ENCODE results near the gene GABRR2. TPM values are rescaled to one million over a fixed set of nuclear protein-coding genes. Genes with fewer than 3 reads are reported as not detected.
"Not testable (repeated sequence)": the region's sequence is repeated elsewhere in the genome, so short reads cannot be mapped to it uniquely, and the experiment has no call there.

Gene GABRR2
- total and polyA plus RNA-seq, 7 experiments from 2014 or later = 0.40 to 1.9 (median 1.5) TPM; not detected in 2

DNA sequence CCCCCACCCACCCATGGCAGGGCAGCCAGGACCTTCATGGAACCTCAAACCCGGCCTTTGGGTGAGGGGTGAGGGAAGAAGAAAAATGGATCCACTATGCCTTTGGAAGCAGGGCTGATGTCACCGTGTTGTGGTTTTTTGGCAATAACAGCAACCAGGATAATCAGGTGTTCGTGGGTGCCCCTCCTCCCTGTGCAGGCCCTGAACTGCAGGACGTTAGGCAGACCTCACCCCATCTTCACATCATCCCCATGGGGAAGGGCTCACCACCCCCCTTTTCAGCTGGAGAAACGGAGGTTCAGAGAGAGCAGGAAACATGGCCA is 3.6 kb downstream of the GABRR2 start:
- ChIA-PET CTCF (no interaction called here), POLR2A (no interaction called here)
- intact Hi-C loops (cut with micrococcal nuclease) = no loop called here
- H3K4me3 ChIP-seq (ENCODE audit: low read length) = no peak overlapping the region
- DNase-seq = no peak
- H3K27ac ChIP-seq (ENCODE audit: low read depth, low read length) = no peak overlapping the region
- H3K36me3 Mint-ChIP-seq = peaks cover 0 to 14% (median 5%) of the 10 kb centered on the region in 5 donors
- ATAC-seq = no peak
- H3K27me3 ChIP-seq (ENCODE audit: control insufficient read depth in 2 of 2, insufficient read depth in 2 of 2, low read length in 2 of 2) = no peaks in the 10 kb centered on the region
- no peak overlapping the region for H3K27ac Mint-ChIP-seq
- no peaks in the 10 kb centered on the region for H3K4me1 ChIP-seq (ENCODE audit: control insufficient read depth in 2 of 2, insufficient read depth in 2 of 2, low read length in 2 of 2)
- peaks cover 0 to 8% (median 0%) of the 10 kb centered on the region in 5 donors for H3K27me3 Mint-ChIP-seq
- no peaks in the 10 kb centered on the region for H3K9me3 ChIP-seq (ENCODE audit: control insufficient read depth in 2 of 3, low read length in 3 of 3)
- no peaks in the 10 kb centered on the region for H3K36me3 ChIP-seq (ENCODE audit: control insufficient read depth in 2 of 3, insufficient read depth in 3 of 3, low read length in 3 of 3)
- no peaks in the 10 kb centered on the region for H3K9me3 Mint-ChIP-seq
- no peak overlapping the region for H3K4me3 Mint-ChIP-seq
- H3K4me1 Mint-ChIP-seq = peaks cover 0 to 11% (median 0%) of the 10 kb centered on the region in 7 donors

GRCh38 chr6:89310929-89311328 is 4.2 kb downstream of the GABRR2 start:
- ChIA-PET CTCF (no interaction called here), POLR2A (no interaction called here)
- Histone ChIP-seq H3K27me3 (ENCODE audit: control insufficient read depth in 2 of 2, insufficient read depth in 2 of 2, low read length in 2 of 2) (no peaks in the 10 kb centered on the region), H3K36me3 (ENCODE audit: control insufficient read depth in 2 of 3, insufficient read depth in 3 of 3, low read length in 3 of 3) (no peaks in the 10 kb centered on the region), H3K9me3 (ENCODE audit: control insufficient read depth in 2 of 3, low read length in 3 of 3) (no peaks in the 10 kb centered on the region), H3K4me3 (ENCODE audit: low read length) (no peak overlapping the region), H3K4me1 (ENCODE audit: control insufficient read depth in 2 of 2, insufficient read depth in 2 of 2, low read length in 2 of 2) (no peaks in the 10 kb centered on the region), H3K27ac (ENCODE audit: low read depth, low read length) (no peak overlapping the region)
- Mint-ChIP-seq H3K9me3 (no peaks in the 10 kb centered on the region), H3K4me1 (peaks cover 0 to 11% (median 0%) of the 10 kb centered on the region in 7 donors), H3K4me3 (no peak overlapping the region), H3K36me3 (peaks cover 0 to 10% (median 2%) of the 10 kb centered on the region in 5 donors), H3K27me3 (peaks cover 0 to 8% (median 0%) of the 10 kb centered on the region in 5 donors), H3K27ac (no peak overlapping the region)
- intact Hi-C loops (cut with micrococcal nuclease) = no loop called here
- ATAC-seq (no peak), DNase-seq (no peak)

DNA sequence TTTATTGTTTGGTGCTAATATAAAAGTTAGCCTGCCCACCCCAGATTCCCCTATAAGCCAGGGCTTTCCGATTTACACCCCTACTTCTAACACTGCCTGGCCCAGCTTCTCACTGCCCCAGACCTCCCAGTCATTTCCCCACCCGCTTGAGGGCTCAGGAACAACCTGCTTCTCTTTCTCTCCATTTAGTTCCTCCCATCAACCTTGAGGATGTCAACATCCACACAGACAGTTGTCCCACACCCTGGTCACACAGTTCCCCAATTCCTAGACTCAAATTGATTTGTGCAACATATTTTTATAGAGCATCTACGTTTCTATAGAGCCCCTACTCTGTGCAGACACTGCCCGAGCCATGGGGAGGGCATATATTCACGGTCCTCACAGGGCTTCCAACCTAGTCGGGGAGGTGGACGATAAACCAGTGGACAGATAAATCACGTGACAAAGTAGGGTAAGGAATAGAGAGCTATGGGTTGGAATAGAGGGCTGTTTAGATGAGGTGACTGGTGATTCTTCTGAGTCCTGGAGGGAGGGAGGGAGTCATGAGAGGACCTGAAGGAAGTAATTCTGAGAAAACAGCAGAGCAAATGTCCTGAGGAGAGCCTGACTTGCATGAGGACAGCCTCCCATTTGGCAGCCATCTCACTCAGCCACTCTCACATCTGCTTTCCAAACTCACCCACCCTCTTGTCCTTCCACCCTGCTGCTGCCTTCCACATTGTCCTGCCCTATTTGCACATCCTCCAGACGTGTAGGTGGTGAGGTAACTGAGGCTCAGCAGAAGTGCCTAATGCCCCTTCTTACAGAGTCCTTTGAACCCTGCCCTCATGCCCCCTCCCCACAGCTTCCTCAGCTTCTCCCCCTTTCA is 6.3 kb downstream of the GABRR2 start:
- CTCF ChIA-PET = no interaction called here
- no peak overlapping the region for H3K27ac Mint-ChIP-seq
- H3K27me3 Mint-ChIP-seq = peaks cover 0 to 8% (median 0%) of the 10 kb centered on the region in 5 donors
- ATAC-seq (peak; percentile 50), DNase-seq (no peak)
- no peaks in the 10 kb centered on the region for H3K36me3 Mint-ChIP-seq
- H3K4me1 ChIP-seq (ENCODE audit: control insufficient read depth in 2 of 2, insufficient read depth in 2 of 2, low read length in 2 of 2) = no peaks in the 10 kb centered on the region
- H3K27me3 ChIP-seq (ENCODE audit: control insufficient read depth in 2 of 2, insufficient read depth in 2 of 2, low read length in 2 of 2) = no peaks in the 10 kb centered on the region
- H3K9me3 Mint-ChIP-seq = peaks cover 0 to 2% (median 0%) of the 10 kb centered on the region in 11 donors
- POLR2A ChIA-PET = interaction anchor here (0.6 kb wide), 1 partner anchor 8 kb away, joined by 6 read pairs; no protein-coding TSS in a partner anchor
- H3K27ac ChIP-seq (ENCODE audit: low read depth, low read length) = no peak overlapping the region
- intact Hi-C loops (cut with micrococcal nuclease) = no loop called here
- H3K36me3 ChIP-seq (ENCODE audit: control insufficient read depth in 2 of 3, insufficient read depth in 3 of 3, low read length in 3 of 3) = no peaks in the 10 kb centered on the region
- H3K4me3 ChIP-seq (ENCODE audit: low read length) = no peak overlapping the region
- no peaks in the 10 kb centered on the region for H3K9me3 ChIP-seq (ENCODE audit: control insufficient read depth in 2 of 3, low read length in 3 of 3)
- peaks cover 0 to 11% (median 0%) of the 10 kb centered on the region in 7 donors for H3K4me1 Mint-ChIP-seq
- no peak overlapping the region for H3K4me3 Mint-ChIP-seq

GRCh38 chr6:89304517-89304916 is 10.6 kb downstream of the GABRR2 start:
- H3K27ac ChIP-seq (ENCODE audit: low read depth, low read length); H3K27me3 Mint-ChIP-seq; CTCF ChIA-PET; H3K4me3 Mint-ChIP-seq; H3K36me3 ChIP-seq (ENCODE audit: control insufficient read depth in 2 of 3, insufficient read depth in 3 of 3, low read length in 3 of 3); H3K4me1 ChIP-seq (ENCODE audit: control insufficient read depth in 2 of 2, insufficient read depth in 2 of 2, low read length in 2 of 2); H3K27me3 ChIP-seq (ENCODE audit: control insufficient read depth in 2 of 2, insufficient read depth in 2 of 2, low read length in 2 of 2); H3K27ac Mint-ChIP-seq; H3K9me3 ChIP-seq (ENCODE audit: control insufficient read depth in 2 of 3, low read length in 3 of 3); POLR2A ChIA-PET; H3K4me1 Mint-ChIP-seq; DNase-seq; H3K36me3 Mint-ChIP-seq; intact Hi-C loops (cut with micrococcal nuclease); H3K9me3 Mint-ChIP-seq; ATAC-seq; H3K4me3 ChIP-seq (ENCODE audit: low read length): not testable (repeated sequence)

GRCh38 chr6:89302936-89303335 is 12.2 kb downstream of the GABRR2 start:
- no peak overlapping the region for H3K4me3 Mint-ChIP-seq
- H3K4me1 ChIP-seq (ENCODE audit: control insufficient read depth in 2 of 2, insufficient read depth in 2 of 2, low read length in 2 of 2) = peaks cover 13 to 15% of the 10 kb centered on the region in 2 donors
- no peaks in the 10 kb centered on the region for H3K36me3 ChIP-seq (ENCODE audit: control insufficient read depth in 2 of 3, insufficient read depth in 3 of 3, low read length in 3 of 3)

DNA sequence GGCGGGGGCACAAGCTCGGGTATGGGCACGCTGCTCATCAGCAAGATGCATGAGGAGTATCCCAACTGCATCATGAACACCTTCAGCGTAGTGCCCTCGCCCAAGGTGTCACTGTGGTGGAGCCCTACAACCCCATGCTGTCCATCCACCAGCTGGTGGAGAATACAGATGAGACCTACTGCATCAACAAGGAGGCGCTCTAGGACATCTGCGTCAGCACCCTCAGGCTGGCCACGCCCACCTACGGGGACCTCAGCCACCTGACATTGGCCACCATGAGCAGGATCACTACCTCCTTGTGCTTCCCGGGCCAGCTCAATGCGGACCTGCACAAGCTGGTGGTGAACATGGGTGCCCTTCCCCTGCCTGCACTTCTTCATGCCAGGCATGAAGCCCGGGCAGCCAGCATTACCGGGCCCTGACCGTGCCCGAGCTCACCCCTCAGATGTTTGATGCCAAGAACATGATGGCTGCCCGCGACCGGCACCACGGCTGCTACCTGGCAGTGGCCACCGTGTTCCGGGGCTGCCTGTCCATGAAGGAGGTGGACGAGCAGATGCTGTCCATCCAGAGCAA is 12.8 kb downstream of the GABRR2 start:
- Mint-ChIP-seq H3K36me3 (peaks cover 0 to 1% (median 0%) of the 10 kb centered on the region in 5 donors), H3K4me3 (no peak overlapping the region), H3K4me1 (peaks cover 13 to 22% (median 18%) of the 10 kb centered on the region in 7 donors), H3K27me3 (no peaks in the 10 kb centered on the region), H3K27ac (no peak overlapping the region), H3K9me3 (peaks cover 0 to 2% (median 0%) of the 10 kb centered on the region in 11 donors)
- Histone ChIP-seq H3K27ac (ENCODE audit: low read depth, low read length) (no peak overlapping the region), H3K4me1 (ENCODE audit: control insufficient read depth in 2 of 2, insufficient read depth in 2 of 2, low read length in 2 of 2) (peaks cover 16 to 17% of the 10 kb centered on the region in 2 donors), H3K36me3 (ENCODE audit: control insufficient read depth in 2 of 3, insufficient read depth in 3 of 3, low read length in 3 of 3) (no peaks in the 10 kb centered on the region), H3K27me3 (ENCODE audit: control insufficient read depth in 2 of 2, insufficient read depth in 2 of 2, low read length in 2 of 2) (no peaks in the 10 kb centered on the region), H3K4me3 (ENCODE audit: low read length) (no peak overlapping the region), H3K9me3 (ENCODE audit: control insufficient read depth in 2 of 3, low read length in 3 of 3) (no peaks in the 10 kb centered on the region)
- POLR2A ChIA-PET = no interaction called here
- intact Hi-C loops (cut with micrococcal nuclease) = no loop called here
- CTCF ChIA-PET = no interaction called here
- DNase-seq (no peak), ATAC-seq (no peak)

More at GRCh38 chr6:89302936-89303335, 12.2 kb downstream of the GABRR2 start:
- ChIA-PET CTCF (no interaction called here), POLR2A (no interaction called here)
- intact Hi-C loops (cut with micrococcal nuclease) = no loop called here
- no peak for ATAC-seq
- no peaks in the 10 kb centered on the region for H3K27me3 Mint-ChIP-seq
- Histone ChIP-seq H3K9me3 (ENCODE audit: control insufficient read depth in 2 of 3, low read length in 3 of 3) (no peaks in the 10 kb centered on the region), H3K4me3 (ENCODE audit: low read length) (no peak overlapping the region), H3K27me3 (ENCODE audit: control insufficient read depth in 2 of 2, insufficient read depth in 2 of 2, low read length in 2 of 2) (no peaks in the 10 kb centered on the region), H3K27ac (ENCODE audit: low read depth, low read length) (no peak overlapping the region)
- peaks cover 0 to 2% (median 0%) of the 10 kb centered on the region in 11 donors for H3K9me3 Mint-ChIP-seq
- no peak overlapping the region for H3K27ac Mint-ChIP-seq
- H3K4me1 Mint-ChIP-seq = peaks cover 9 to 17% (median 13%) of the 10 kb centered on the region in 7 donors
- peaks cover 0 to 1% (median 0%) of the 10 kb centered on the region in 5 donors for H3K36me3 Mint-ChIP-seq
- no peak for DNase-seq

Data from naive thymus-derived CD4-positive, alpha-beta T cell (primary cell).